Tibial nerve (tissue), 4 donors: Measurements from ENCODE around the gene EXOC4. TPM values are rescaled to one million over a fixed set of nuclear protein-coding genes. Genes with fewer than 3 reads are reported as not detected.

ENCODE experiments used
- DNase-seq, 2 donors: peaks; one replicate each; pipeline ENCODE4 v3.0.0-alpha.2; 2019; ENCODE audit warnings: low spot score in 2 of 2
- H3K27ac ChIP-seq, 4 donors: fragments of 200-600 bp; sonication (generic) in 3 of 4; one replicate each; pipeline ENCODE4 v1.5.1; 2017 to 2019; ENCODE audit warnings: mild to moderate bottlenecking in 1 of 4
- H3K27me3 ChIP-seq, 2 donors: fragments of 200-600 bp; sonication (generic) in 1 of 2; one replicate each; pipeline versions ENCODE4 v1.5.1 to v1.6.0; 2017 to 2019
- H3K36me3 ChIP-seq, 3 donors: fragments of 200-600 bp; sonication (generic); one replicate each; pipeline ENCODE4 v1.5.1; 2018 to 2019
- H3K4me1 ChIP-seq, 4 donors: fragments of 200-600 bp; sonication (generic) in 3 of 4; one replicate each; pipeline ENCODE4 v1.5.1; 2017 to 2019
- H3K4me3 ChIP-seq, 4 donors: fragments of 200-600 bp; sonication (generic) in 3 of 4; one replicate each; pipeline ENCODE4 v1.5.1; 2017 to 2019; ENCODE audit warnings: mild to moderate bottlenecking in 1 of 4, moderate library complexity in 1 of 4
- H3K9me3 ChIP-seq, 4 donors: fragments of 200-600 bp; sonication (generic) in 3 of 4; one replicate each; pipeline ENCODE4 v1.5.1; 2017 to 2019
- EP300 ChIP-seq, 2 donors: sonication (generic); formaldehyde crosslinking; IDR thresholded peaks; one replicate each; pipeline ENCODE4 v1.6.1; 2017; ENCODE audit warnings: antibody characterized with exemption in 2 of 2, mild to moderate bottlenecking in 1 of 2
- POLR2A ChIP-seq, 2 donors: fragments of 450-650 bp; IDR thresholded peaks; one replicate each; pipeline ENCODE4 v1.6.1; 2017; ENCODE audit warnings: antibody characterized with exemption in 2 of 2, mild to moderate bottlenecking in 2 of 2, moderate library complexity in 2 of 2
- WGBS, 2 donors: methylation state at CpG; one replicate each; pipeline ENCODE4 v1.1.5; 2018; 5-methylcytosine and 5-hydroxymethylcytosine counted together
- total RNA-seq, 4 donors: library from RNA; depleted of rRNA; stranded (reverse); fragments of >200 nt; gene quantifications; one replicate each; pipeline ENCODE4 v1.1.0, GENCODE V29; 2016
- TF ChIP-seq, protein P1 (sequence below), 5 experiments: fragments of 200-600 bp in 3 of 5; fragments of 450-650 bp in 2 of 5; sonication (generic) in 3 of 5; IDR thresholded peaks; one replicate each; pipeline ENCODE4 v1.5.1; 2016 to 2019; ENCODE audit warnings: antibody characterized with exemption in 5 of 5, mild to moderate bottlenecking in 3 of 5, moderate library complexity in 2 of 5

The EXOC4 gene
- total RNA-seq, 4 donors from 2014 or later: 70.0 to 104 (median 85.8) TPM

DNA sequence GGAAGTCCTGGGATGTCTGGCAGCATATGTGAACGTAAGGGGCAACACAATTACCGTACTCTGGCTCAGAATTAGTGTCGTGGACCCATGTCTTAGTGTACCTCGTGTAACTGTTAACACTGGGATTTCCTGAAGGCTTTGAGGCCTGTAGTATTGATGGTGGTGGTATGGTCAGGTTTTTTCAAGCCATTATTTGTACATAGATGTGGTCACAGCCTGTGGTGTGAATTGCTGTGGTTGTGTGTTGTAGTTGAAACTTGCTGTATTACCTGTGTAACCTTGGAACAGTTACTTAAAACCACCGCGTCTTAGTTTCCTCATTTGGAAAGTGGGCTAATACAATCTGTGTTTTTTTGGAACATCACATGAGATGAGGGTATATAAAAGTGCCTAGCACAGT lies 5.3 kb downstream of the EXOC4 start:
- Histone ChIP-seq H3K9me3 (no peaks in the 10 kb centered on the region), H3K27me3 (no peaks in the 10 kb centered on the region), H3K27ac (no peak overlapping the region), H3K36me3 (no peaks in the 10 kb centered on the region), H3K4me1 (peaks cover 0 to 20% (median 2%) of the 10 kb centered on the region in 4 donors), H3K4me3 (no peak overlapping the region)
- WGBS, 2 donors: 88 to 91% methylated on average over 6 of the region's 6 CpGs
- DNase-seq: no peak
- TF ChIP-seq POLR2A (IDR thresholded peaks at IDR 0.05): no peak
- TF ChIP-seq, protein P1, sequence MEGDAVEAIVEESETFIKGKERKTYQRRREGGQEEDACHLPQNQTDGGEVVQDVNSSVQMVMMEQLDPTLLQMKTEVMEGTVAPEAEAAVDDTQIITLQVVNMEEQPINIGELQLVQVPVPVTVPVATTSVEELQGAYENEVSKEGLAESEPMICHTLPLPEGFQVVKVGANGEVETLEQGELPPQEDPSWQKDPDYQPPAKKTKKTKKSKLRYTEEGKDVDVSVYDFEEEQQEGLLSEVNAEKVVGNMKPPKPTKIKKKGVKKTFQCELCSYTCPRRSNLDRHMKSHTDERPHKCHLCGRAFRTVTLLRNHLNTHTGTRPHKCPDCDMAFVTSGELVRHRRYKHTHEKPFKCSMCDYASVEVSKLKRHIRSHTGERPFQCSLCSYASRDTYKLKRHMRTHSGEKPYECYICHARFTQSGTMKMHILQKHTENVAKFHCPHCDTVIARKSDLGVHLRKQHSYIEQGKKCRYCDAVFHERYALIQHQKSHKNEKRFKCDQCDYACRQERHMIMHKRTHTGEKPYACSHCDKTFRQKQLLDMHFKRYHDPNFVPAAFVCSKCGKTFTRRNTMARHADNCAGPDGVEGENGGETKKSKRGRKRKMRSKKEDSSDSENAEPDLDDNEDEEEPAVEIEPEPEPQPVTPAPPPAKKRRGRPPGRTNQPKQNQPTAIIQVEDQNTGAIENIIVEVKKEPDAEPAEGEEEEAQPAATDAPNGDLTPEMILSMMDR (IDR thresholded peaks at IDR 0.05): no peak
- TF ChIP-seq EP300 (IDR thresholded peaks at IDR 0.05): no peak

DNA sequence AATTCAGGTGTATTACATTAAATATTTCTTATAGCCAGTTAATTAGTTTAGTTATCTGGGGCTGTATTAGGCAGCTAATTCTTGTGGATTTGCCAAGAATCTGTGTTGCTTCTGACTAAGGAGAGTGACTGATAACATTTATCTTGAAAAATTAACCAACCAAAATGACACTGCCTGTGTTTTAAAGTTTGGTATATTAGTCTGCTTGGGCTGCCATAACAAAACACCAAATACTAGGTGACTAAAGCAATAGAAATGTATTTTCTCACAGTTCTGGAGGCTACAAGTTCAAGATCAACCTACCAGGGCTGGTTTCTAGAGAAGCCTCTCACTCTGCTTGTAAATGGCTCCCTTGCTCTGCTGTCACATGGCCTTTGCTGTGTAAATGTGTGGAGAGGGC lies 12.9 kb downstream of the EXOC4 start:
- no peaks in the 10 kb centered on the region for H3K4me1 ChIP-seq
- no peak overlapping the region for H3K4me3 ChIP-seq
- H3K27me3 ChIP-seq: no peaks in the 10 kb centered on the region
- TF ChIP-seq EP300 (IDR thresholded peaks at IDR 0.05): no peak
- TF ChIP-seq, protein P1 (IDR thresholded peaks at IDR 0.05): no peak
- TF ChIP-seq POLR2A (IDR thresholded peaks at IDR 0.05): no peak
- no peaks in the 10 kb centered on the region for H3K9me3 ChIP-seq
- H3K36me3 ChIP-seq: peaks cover 0 to 4% (median 0%) of the 10 kb centered on the region in 3 donors
- no peak overlapping the region for H3K27ac ChIP-seq
- no peak for DNase-seq

DNA sequence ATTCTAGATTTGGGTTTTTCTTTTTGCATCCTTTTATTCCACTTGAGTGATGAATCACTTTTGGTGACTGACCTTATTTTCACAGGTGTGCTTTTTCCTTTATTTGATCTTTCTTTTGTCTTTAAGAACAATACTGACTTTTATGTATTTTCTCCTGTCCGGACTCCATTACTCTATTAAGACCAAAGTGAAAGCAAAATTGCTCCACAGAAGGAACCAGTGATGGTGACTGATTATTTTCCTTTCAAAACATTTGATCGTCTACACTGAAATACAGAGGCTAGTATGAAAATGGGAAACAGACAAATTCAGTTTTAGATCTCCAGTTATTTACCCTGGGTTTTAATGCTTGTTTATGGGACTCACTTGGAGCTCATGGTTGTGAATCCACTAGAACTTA lies 15.5 kb downstream of the EXOC4 start:
- Histone ChIP-seq H3K4me1 (no peaks in the 10 kb centered on the region), H3K36me3 (peaks cover 0 to 4% (median 0%) of the 10 kb centered on the region in 3 donors), H3K27me3 (no peaks in the 10 kb centered on the region), H3K9me3 (no peaks in the 10 kb centered on the region), H3K27ac (no peak overlapping the region), H3K4me3 (no peak overlapping the region)
- DNase-seq: no peak
- WGBS, 2 donors: 88 to 93% methylated on average over 2 of the region's 2 CpGs
- TF ChIP-seq, protein P1 (IDR thresholded peaks at IDR 0.05): no peak
- TF ChIP-seq EP300 (IDR thresholded peaks at IDR 0.05) (no peak), POLR2A (IDR thresholded peaks at IDR 0.05) (no peak)

DNA sequence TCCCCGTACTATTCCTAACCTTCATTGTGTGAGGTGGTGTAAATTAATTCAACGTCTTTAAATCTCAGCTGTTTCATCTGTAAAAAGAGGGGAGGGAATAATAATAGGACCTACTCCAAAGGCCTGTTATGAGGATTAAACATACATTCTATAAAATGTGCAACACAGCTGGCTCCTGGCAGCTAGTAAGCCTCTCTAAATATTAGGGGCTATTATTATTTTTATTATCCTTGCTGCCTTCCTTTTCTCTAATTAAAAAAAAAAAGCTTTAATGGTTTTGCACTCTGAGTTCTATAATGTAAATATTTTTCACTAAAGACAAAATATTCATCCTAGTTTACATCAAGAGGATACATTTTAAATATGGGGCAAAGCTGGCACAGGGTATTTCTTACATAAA lies 19.5 kb downstream of the EXOC4 start:
- TF ChIP-seq EP300 (IDR thresholded peaks at IDR 0.05) (no peak), POLR2A (IDR thresholded peaks at IDR 0.05) (no peak)
- TF ChIP-seq, protein P1 (IDR thresholded peaks at IDR 0.05): no peak
- WGBS, 2 donors: 83 to 86% methylated on average over 2 of the region's 2 CpGs
- Histone ChIP-seq H3K9me3 (no peaks in the 10 kb centered on the region), H3K36me3 (peaks cover 0 to 23% (median 0%) of the 10 kb centered on the region in 3 donors), H3K4me1 (peaks cover 0 to 8% (median 0%) of the 10 kb centered on the region in 4 donors), H3K4me3 (no peak overlapping the region), H3K27ac (no peak overlapping the region), H3K27me3 (no peaks in the 10 kb centered on the region)
- no peak for DNase-seq

DNA sequence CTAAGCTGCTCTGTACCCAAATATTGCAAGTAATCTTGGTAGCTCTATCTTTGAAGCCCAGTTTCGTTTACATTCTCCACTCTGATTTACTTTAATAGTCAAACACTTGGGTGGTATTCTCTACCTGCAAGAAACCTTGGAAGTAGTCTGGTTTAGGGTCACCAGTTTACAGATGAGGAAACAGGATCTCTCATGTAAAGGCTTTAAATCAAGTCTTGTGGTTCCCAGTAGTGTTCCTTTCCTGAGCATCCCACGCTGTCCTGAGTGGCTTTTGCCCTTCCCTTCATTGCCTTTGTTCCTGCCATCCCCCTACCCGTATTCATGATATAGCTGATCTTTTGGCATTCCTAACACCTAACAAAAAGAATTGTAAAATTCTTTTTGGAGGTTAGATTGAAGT lies 20.3 kb downstream of the EXOC4 start:
- Histone ChIP-seq H3K4me1 (peaks cover 0 to 8% (median 0%) of the 10 kb centered on the region in 4 donors), H3K27me3 (no peaks in the 10 kb centered on the region), H3K27ac (no peak overlapping the region), H3K36me3 (peaks cover 0 to 30% (median 0%) of the 10 kb centered on the region in 3 donors), H3K4me3 (no peak overlapping the region), H3K9me3 (no peaks in the 10 kb centered on the region)
- DNase-seq: no peak
- TF ChIP-seq EP300 (IDR thresholded peaks at IDR 0.05): no peak
- no peak for TF ChIP-seq POLR2A (IDR thresholded peaks at IDR 0.05)
- TF ChIP-seq, protein P1 (IDR thresholded peaks at IDR 0.05): no peak
- 92 to 95% methylated on average over 3 of the region's 3 CpGs for WGBS, 2 donors
